Measurements from ENCODE around the gene ERVH48-1.

DNA sequence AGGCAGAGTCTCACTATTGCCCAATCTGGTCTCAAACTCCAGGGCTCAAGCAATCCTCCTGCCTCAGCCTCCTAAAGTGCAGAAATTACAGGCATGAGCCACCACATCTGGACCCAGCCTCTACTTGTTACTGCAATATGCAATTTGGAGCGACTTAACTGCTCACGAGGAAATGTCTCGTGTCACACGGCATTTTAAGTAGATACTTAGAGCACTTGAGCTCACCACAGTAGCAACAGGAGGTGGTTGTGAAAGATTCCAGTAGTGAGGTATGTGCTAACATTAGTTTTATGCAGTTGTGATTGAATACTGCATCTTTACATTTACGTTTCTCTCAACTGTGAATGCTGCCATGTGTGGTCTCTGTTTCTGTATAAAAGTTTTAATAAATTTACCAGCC, 38.1 kb downstream of the ERVH48-1 start:
- no peak for TF ChIP-seq KDM4A (IDR thresholded peaks at IDR 0.05; ENCODE audit: low read depth, low read length, severe bottlenecking)
- TF ChIP-seq, protein P1, sequence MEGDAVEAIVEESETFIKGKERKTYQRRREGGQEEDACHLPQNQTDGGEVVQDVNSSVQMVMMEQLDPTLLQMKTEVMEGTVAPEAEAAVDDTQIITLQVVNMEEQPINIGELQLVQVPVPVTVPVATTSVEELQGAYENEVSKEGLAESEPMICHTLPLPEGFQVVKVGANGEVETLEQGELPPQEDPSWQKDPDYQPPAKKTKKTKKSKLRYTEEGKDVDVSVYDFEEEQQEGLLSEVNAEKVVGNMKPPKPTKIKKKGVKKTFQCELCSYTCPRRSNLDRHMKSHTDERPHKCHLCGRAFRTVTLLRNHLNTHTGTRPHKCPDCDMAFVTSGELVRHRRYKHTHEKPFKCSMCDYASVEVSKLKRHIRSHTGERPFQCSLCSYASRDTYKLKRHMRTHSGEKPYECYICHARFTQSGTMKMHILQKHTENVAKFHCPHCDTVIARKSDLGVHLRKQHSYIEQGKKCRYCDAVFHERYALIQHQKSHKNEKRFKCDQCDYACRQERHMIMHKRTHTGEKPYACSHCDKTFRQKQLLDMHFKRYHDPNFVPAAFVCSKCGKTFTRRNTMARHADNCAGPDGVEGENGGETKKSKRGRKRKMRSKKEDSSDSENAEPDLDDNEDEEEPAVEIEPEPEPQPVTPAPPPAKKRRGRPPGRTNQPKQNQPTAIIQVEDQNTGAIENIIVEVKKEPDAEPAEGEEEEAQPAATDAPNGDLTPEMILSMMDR (IDR thresholded peaks at IDR 0.05; ENCODE audit: control extremely low read depth in 1 of 3, insufficient read depth in 1 of 3, low read depth in 1 of 3, low read length in 3 of 3): no peak
- no peak for TF ChIP-seq SRF (IDR thresholded peaks at IDR 0.05; ENCODE audit: low read depth, low read length)
- no peak for TF ChIP-seq POLR2A (IDR thresholded peaks at IDR 0.05; ENCODE audit: control extremely low read depth in 1 of 2, low read depth in 2 of 2, low read length in 2 of 2)
- no peak for TF ChIP-seq GABPA (IDR thresholded peaks at IDR 0.05; ENCODE audit: borderline replicate concordance, insufficient read depth, low read length)
- TF ChIP-seq JUND (IDR thresholded peaks at IDR 0.05; ENCODE audit: low read length): no peak
- TF ChIP-seq E2F6 (IDR thresholded peaks at IDR 0.05): no peak
